Loucy (cell line): Measurements from ENCODE around the gene RHOT1.

ENCODE experiments used
- H2AFZ ChIP-seq: fragments of 200-600 bp; sonication (generic); 2 replicates; pipeline ENCODE4 v1.6.0; 2016; ENCODE audit warnings: antibody characterized with exemption, mild to moderate bottlenecking, low read length, moderate library complexity
- H3F3A ChIP-seq: fragments of 200-600 bp; 2 replicates; pipeline ENCODE4 v1.6.0; 2016; ENCODE audit warnings: antibody characterized with exemption, low read depth, mild to moderate bottlenecking
- H3K27me3 ChIP-seq: fragments of 200-600 bp; sonication (generic); 2 replicates; pipeline ENCODE4 v1.6.1; 2014; ENCODE audit warnings: low read length, mild to moderate bottlenecking; ENCODE audit not compliant: insufficient read depth, poor library complexity, severe bottlenecking
- H3K36me3 ChIP-seq: fragments of 200-600 bp; sonication (generic); 2 replicates; pipeline ENCODE4 v1.6.1; 2016; ENCODE audit warnings: low read length; ENCODE audit not compliant: insufficient read depth
- H3K4me1 ChIP-seq: fragments of 200-600 bp; sonication (generic); 2 replicates; pipeline ENCODE4 v1.5.1; 2014; ENCODE audit warnings: low read length, mild to moderate bottlenecking; ENCODE audit not compliant: insufficient read depth, poor library complexity, severe bottlenecking
- H3K4me2 ChIP-seq: fragments of 200-600 bp; sonication (generic); 2 replicates; pipeline ENCODE4 v1.6.0; 2014; ENCODE audit warnings: antibody characterized with exemption, low read length, low read depth, mild to moderate bottlenecking; ENCODE audit not compliant: poor library complexity, severe bottlenecking
- H3K4me3 ChIP-seq: fragments of 200-600 bp; sonication (generic); 2 replicates; pipeline ENCODE4 v1.5.1; 2014; ENCODE audit warnings: low read length, mild to moderate bottlenecking, mixed read lengths; ENCODE audit not compliant: poor library complexity, severe bottlenecking
- H3K79me2 ChIP-seq: fragments of 200-600 bp; sonication (generic); 2 replicates; pipeline ENCODE4 v1.6.1; 2014; ENCODE audit warnings: low read length; ENCODE audit not compliant: insufficient read depth
- H3K9ac ChIP-seq: fragments of 200-600 bp; sonication (generic); 2 replicates; pipeline ENCODE4 v1.6.0; 2014; ENCODE audit warnings: mild to moderate bottlenecking, low read depth, low read length, moderate library complexity; ENCODE audit not compliant: poor library complexity, severe bottlenecking
- H3K9me2 ChIP-seq: fragments of 200-600 bp; sonication (generic); replicated peaks from 2 replicates; pipeline ENCODE4 v1.6.1; 2016; ENCODE audit warnings: low read depth, low read length, mixed read lengths
- H3K9me3 ChIP-seq: fragments of 200-600 bp; sonication (generic); 2 replicates; pipeline ENCODE4 v1.6.1; 2014; ENCODE audit warnings: mild to moderate bottlenecking, antibody characterized with exemption, low read length, low read depth; ENCODE audit not compliant: insufficient read depth
- H4K20me1 ChIP-seq: fragments of 200-600 bp; sonication (generic); 2 replicates; pipeline ENCODE4 v1.6.0; 2014; ENCODE audit warnings: antibody characterized with exemption, low read length, mild to moderate bottlenecking; ENCODE audit not compliant: insufficient read depth, poor library complexity, severe bottlenecking
- EZH2phosphoT487 ChIP-seq: fragments of 200-600 bp; IDR thresholded peaks from 2 replicates; pipeline ENCODE4 v1.6.1; 2018; ENCODE audit warnings: antibody characterized with exemption, mild to moderate bottlenecking, moderate library complexity, borderline replicate concordance
- TF ChIP-seq, protein P1 (sequence below): fragments of 200-600 bp; sonication (generic); conservative IDR thresholded peaks from 2 replicates; pipeline ENCODE4 v1.5.1; 2014; ENCODE audit warnings: mild to moderate bottlenecking, antibody characterized with exemption, low read length

Gene RHOT1

DNA sequence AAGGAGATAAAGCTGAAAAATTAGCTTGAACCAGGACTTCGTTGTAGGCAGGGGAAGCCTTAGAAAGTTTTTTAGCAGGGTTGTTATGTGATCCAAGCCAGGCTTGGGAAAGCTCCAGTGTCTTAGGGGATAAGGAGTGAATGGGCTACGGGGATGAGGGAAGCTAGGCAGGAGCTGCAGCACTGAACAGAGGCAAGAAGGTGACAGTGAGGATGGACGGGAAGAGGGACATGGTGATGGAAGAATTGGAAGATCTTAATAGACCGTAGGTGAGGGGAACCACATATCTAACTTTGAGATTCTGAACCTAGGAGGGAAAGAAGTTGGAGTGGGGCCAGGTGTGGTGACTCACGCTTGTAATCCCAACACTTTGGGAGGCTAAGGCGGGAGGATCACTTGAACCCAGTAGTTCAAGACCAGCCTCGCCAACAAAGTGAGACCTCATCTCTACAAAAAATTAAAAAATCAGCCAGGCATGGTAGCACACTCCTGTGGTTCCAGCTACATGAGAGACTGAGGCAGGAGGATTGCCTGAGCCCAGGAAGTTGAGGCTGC, 126.5 kb downstream of the RHOT1 start:
- H3K9me3 ChIP-seq = no peaks in the 10 kb centered on the region
- no peak overlapping the region for H3K9ac ChIP-seq
- H3K27me3 ChIP-seq = peaks cover 20% of the 10 kb centered on the region
- no peaks in the 10 kb centered on the region for H3K79me2 ChIP-seq
- H3K4me3 ChIP-seq = no peak overlapping the region
- TF ChIP-seq, protein P1, sequence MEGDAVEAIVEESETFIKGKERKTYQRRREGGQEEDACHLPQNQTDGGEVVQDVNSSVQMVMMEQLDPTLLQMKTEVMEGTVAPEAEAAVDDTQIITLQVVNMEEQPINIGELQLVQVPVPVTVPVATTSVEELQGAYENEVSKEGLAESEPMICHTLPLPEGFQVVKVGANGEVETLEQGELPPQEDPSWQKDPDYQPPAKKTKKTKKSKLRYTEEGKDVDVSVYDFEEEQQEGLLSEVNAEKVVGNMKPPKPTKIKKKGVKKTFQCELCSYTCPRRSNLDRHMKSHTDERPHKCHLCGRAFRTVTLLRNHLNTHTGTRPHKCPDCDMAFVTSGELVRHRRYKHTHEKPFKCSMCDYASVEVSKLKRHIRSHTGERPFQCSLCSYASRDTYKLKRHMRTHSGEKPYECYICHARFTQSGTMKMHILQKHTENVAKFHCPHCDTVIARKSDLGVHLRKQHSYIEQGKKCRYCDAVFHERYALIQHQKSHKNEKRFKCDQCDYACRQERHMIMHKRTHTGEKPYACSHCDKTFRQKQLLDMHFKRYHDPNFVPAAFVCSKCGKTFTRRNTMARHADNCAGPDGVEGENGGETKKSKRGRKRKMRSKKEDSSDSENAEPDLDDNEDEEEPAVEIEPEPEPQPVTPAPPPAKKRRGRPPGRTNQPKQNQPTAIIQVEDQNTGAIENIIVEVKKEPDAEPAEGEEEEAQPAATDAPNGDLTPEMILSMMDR = no peak
- no peak for TF ChIP-seq EZH2phosphoT487
- H2AFZ ChIP-seq = no peak overlapping the region
- no peaks in the 10 kb centered on the region for H4K20me1 ChIP-seq
- H3K9me2 ChIP-seq = no peaks in the 10 kb centered on the region
- H3K36me3 ChIP-seq = no peaks in the 10 kb centered on the region
- no peak overlapping the region for H3K4me2 ChIP-seq
- H3K4me1 ChIP-seq = no peaks in the 10 kb centered on the region
- no peaks in the 10 kb centered on the region for H3F3A ChIP-seq

- no peak overlapping the region for H3K9ac ChIP-seq
- H3F3A ChIP-seq = no peaks in the 10 kb centered on the region
- TF ChIP-seq EZH2phosphoT487 = no peak
- TF ChIP-seq, protein P1 = no peak
- no peak overlapping the region for H3K4me2 ChIP-seq
- no peaks in the 10 kb centered on the region for H3K79me2 ChIP-seq
- H3K36me3 ChIP-seq = no peaks in the 10 kb centered on the region
- H3K4me3 ChIP-seq = no peak overlapping the region
- peaks cover 20% of the 10 kb centered on the region for H3K27me3 ChIP-seq
- no peak overlapping the region for H2AFZ ChIP-seq
- no peaks in the 10 kb centered on the region for H3K9me2 ChIP-seq
- H4K20me1 ChIP-seq = no peaks in the 10 kb centered on the region
- no peaks in the 10 kb centered on the region for H3K4me1 ChIP-seq
- H3K9me3 ChIP-seq = no peaks in the 10 kb centered on the region
Observed at GRCh38 chr17:32269377-32269776, 127.1 kb downstream of the RHOT1 start.

GRCh38 chr17:32271844-32272243, 129.5 kb downstream of the RHOT1 start:
- Histone ChIP-seq H3K4me1 (no peaks in the 10 kb centered on the region), H3K36me3 (no peaks in the 10 kb centered on the region), H2AFZ (no peak overlapping the region), H3K27me3 (peaks cover 12% of the 10 kb centered on the region), H3F3A (no peaks in the 10 kb centered on the region), H3K9ac (no peak overlapping the region), H3K9me2 (no peaks in the 10 kb centered on the region), H3K9me3 (no peaks in the 10 kb centered on the region), H4K20me1 (no peaks in the 10 kb centered on the region), H3K79me2 (no peaks in the 10 kb centered on the region), H3K4me2 (no peak overlapping the region), H3K4me3 (no peak overlapping the region)
- no peak for TF ChIP-seq EZH2phosphoT487
- TF ChIP-seq, protein P1 = no peak
